Activated CD8-positive, alpha-beta memory T cell treated with anti-CD3 and anti-CD28 coated beads, Interleukin-2, amount 50 U/mL, for 24 hours (primary cell): ENCODE measurements around the gene OSM.
"Not testable (repeated sequence)": the region's sequence is repeated elsewhere in the genome, so short reads cannot be mapped to it uniquely, and the experiment has no call there.

ENCODE experiments used
- DNase-seq: peaks from one replicate; pipeline ENCODE4 v3.0.0-alpha.2; 2020; ENCODE audit errors: extremely low read depth

The OSM gene

GRCh38 chr22:30245181-30245984 lies 21.3 kb downstream of the OSM start:
- no peak for DNase-seq

- DNase-seq, result no peak
Measured at GRCh38 chr22:30244641-30245040, 22.0 kb downstream of the OSM start.

GRCh38 chr22:30244066-30244465 lies 22.6 kb downstream of the OSM start:
- DNase-seq, result no peak

GRCh38 chr22:30243661-30244060 lies 23.0 kb downstream of the OSM start:
- no peak for DNase-seq

- DNase-seq, result no peak
Measured at GRCh38 chr22:30241576-30242371, 24.9 kb downstream of the OSM start.

GRCh38 chr22:30240541-30241417 lies 25.9 kb downstream of the OSM start:
- DNase-seq, result no peak

- DNase-seq, result no peak
Measured at GRCh38 chr22:30239488-30240405, 26.9 kb downstream of the OSM start.

- no peak for DNase-seq
Measured at GRCh38 chr22:30238661-30239487, 27.8 kb downstream of the OSM start.

GRCh38 chr22:30238136-30238535 lies 28.5 kb downstream of the OSM start:
- no peak for DNase-seq

- no peak for DNase-seq
Measured at GRCh38 chr22:30236875-30237274, 29.8 kb downstream of the OSM start.

- DNase-seq, result no peak
Measured at GRCh38 chr22:30235687-30236170, 30.9 kb downstream of the OSM start.

- no peak for DNase-seq
Measured at GRCh38 chr22:30234786-30235470, 31.7 kb downstream of the OSM start.

- not testable (repeated sequence) for DNase-seq
Measured at GRCh38 chr22:30234325-30234724, 32.3 kb downstream of the OSM start.

- no peak for DNase-seq
Measured at GRCh38 chr22:30233582-30233981, 33.1 kb downstream of the OSM start.

- no peak for DNase-seq
Measured at GRCh38 chr22:30232716-30233218, 33.9 kb downstream of the OSM start.

GRCh38 chr22:30230787-30231461 lies 35.7 kb downstream of the OSM start:
- DNase-seq, result no peak

- DNase-seq, result no peak
Measured at GRCh38 chr22:30230330-30230729, 36.3 kb downstream of the OSM start.

- DNase-seq, result no peak
Measured at GRCh38 chr22:30228509-30229359, 37.9 kb downstream of the OSM start.
